HG03066 (cell line): ENCODE measurements around the gene OR5AU1.
"Not testable (repeated sequence)": the region's sequence is repeated elsewhere in the genome, so short reads cannot be mapped to it uniquely, and the experiment has no call there.

ENCODE experiments used
- ATAC-seq: cut with Tn5 transposase; IDR thresholded peaks from one replicate; pipeline ENCODE4 v1.9.1; 2021; ENCODE audit warnings: low read depth; ENCODE audit not compliant: unreplicated experiment

OR5AU1 gene

GRCh38 chr14:21182166-21182565 is 26.3 kb upstream of the OR5AU1 start:
- ATAC-seq = no peak

DNA sequence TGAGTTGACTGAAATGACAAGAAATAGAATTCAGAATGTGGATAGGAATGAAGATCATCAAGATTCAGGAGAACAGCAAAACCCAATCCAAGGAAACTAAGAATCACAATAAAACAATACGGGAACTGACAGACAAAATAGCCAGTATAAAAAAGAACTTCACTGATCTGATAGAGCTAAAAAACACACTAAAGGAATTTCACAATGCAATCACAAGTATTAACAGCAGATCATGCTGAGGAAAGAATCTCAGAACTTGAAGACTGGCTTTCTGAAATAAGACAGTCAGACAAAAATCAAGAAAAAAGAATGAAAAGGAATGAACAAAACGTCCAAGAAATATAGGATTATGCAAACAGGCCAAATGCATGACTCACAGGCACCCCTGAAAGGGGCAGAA is 15.3 kb upstream of the OR5AU1 start:
- no peak for ATAC-seq

GRCh38 chr14:21169573-21169972 is 13.7 kb upstream of the OR5AU1 start:
- no peak for ATAC-seq

DNA sequence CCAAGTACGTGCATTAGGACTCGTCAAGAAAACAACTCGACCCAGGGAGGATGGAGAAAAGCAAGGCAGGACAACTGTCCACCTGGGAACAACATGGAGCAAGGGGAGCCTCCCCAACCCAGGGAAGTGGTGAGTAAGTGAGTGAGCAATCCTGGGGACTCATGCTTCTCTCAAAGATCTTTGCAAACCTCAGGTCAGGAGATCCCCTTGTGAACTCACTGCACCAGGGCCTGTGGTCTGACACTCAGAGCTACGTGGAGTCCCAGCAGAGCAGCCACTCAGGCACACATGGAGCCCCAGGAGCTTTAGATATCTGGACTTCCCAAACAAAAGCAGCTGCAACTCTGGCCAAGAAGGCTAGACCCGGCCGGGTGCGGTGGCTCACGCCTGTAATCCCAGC is 12.2 kb upstream of the OR5AU1 start:
- ATAC-seq = no peak

GRCh38 chr14:21165670-21166069 is 9.8 kb upstream of the OR5AU1 start:
- ATAC-seq = not testable (repeated sequence)

DNA sequence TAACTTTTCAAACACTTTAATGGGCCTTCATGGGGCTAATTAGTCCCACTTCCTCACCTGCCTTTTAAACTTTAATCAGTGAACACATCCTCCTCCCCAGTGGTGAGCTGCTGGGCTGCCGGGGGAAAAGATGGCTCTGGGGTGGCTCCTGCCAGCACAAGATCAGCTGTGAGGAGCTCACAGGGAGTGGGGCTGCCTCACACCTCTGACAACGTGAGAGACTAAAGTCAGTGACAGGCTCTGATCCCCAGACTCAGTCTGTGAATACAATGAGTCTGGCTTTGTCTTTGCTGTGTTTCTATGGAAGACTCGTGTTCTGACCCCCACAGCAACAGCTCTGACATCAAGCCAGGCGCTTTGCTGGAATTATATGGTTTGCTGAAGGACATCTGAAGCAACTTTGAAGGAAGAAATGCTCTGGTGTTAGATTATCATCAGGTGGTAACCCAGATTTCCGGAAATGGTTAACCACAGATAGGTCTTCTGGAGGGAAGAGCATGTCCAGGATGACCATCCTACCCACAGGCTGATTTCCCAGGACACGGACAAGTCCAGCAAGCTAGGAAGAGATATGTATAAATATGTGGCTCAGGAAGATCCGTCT is 9.2 kb upstream of the OR5AU1 start:
- not testable (repeated sequence) for ATAC-seq

DNA sequence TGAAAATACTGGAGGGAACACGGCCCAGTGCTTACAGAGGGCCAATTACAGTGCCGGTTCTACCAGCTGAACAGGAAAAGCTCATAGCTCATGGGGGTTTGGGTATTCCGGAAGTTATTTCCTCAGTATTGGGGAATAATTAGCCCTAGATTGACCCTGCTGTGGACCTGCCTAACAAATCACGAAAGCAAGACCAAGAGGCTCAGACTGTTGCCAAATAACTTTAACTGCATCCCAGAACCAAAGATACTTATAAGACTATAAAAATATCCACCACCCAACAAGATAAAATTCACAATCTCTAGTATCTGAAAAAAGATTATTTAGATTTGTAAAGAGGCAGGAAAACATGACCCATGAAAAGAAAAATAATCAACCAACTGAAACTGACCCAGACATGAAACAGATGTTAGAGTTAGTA is 8.0 kb upstream of the OR5AU1 start:
- ATAC-seq = no peak

DNA sequence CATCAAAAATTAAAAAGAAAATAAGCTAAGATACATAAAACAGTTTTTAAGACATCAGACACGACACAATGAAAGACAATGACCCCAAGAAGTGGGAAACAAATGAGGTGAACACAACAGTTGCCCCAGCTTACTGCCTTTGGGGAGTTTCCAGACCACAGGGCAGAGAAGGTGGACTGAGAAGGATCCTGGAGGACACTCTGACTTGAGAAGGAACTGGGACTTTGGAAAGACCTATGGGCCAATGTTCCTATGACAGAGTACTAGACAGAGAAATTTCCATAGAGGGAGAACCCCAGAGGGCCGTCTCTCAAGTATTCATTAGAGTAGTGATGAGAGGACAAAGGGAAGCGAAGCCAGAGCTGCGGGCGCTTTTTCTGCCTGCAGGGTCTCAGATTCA is 6.2 kb upstream of the OR5AU1 start:
- ATAC-seq = no peak

DNA sequence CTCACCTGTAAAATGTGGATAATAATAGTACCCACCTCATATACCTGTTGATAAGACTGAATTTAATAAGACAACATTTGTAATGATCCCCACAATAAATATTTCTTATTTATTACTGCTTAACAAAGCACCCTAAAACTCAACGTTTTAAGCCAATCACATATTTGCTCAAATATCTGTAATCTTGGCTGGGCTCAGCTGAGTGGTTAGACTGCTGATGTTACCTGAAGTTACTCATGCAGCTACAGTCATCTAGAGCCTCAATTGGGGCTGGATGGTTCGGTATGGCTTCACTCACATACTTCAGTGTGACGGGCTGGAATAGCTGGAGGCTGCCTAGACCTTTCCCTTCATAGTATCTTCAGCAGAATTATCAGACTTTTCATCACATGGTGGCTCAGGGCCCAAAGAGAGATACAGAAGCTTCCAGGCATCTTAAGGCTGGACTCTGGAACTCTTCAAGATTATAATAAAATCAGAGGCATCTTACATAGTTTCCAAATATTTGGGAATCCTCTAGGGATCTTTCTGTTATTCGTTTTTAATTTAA is 4.3 kb upstream of the OR5AU1 start:
- ATAC-seq = no peak

DNA sequence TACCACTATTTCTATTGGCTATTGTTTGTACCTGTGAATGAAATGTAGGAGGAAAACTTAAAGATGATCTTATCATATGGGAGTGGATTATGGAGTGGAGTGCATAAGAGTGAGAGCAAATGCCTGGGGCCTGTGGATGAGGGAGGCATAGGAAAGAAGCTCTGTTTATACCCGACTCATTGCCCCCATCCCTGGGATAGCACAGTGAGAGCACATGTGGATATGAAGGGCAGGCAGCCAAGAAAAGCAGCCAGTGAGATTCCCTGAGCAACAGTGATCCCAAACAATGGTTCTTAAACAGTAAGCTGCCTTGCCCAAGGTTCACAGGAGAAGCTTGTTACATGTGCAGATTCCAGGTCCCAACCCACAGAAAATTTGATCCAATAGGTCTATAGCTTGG is 2.3 kb upstream of the OR5AU1 start:
- not testable (repeated sequence) for ATAC-seq

DNA sequence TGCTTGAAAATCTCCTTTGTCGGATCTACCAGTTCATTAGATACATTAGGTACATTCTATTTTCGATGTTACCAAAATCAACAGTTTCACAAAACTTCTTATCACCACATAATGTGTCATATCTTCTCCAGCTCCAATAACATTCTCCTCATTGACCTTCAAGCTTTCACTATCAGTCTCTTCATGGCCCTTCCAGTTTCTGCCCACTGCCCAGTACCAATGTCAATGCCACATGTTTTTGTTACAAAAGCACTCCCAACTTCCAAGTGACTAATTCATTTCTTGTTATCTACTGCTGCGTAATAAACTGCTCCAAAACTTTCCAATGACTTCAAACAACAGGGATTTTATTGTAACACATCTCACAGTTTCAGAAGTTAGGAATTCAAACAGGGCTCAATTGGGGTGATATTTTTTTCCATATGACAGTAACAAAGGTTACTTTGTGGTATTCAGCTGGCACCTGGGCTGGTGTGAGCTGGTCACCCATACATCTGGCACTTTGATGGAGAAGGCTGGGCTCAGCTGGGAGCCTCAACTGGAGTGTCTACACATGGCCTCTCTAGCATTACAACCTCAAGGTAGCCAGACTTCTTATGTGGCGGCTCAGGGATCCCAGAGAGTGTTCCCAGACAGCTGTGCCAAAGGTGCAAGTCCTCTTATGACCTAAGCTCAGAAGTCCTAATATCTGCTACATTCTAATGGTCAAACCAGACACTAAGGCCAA is 6.1 kb downstream of the OR5AU1 start:
- no peak for ATAC-seq

- no peak for ATAC-seq
Measured at GRCh38 chr14:21145437-21145836, 10.4 kb downstream of the OR5AU1 start.

GRCh38 chr14:21142357-21142756 is 13.5 kb downstream of the OR5AU1 start:
- no peak for ATAC-seq

DNA sequence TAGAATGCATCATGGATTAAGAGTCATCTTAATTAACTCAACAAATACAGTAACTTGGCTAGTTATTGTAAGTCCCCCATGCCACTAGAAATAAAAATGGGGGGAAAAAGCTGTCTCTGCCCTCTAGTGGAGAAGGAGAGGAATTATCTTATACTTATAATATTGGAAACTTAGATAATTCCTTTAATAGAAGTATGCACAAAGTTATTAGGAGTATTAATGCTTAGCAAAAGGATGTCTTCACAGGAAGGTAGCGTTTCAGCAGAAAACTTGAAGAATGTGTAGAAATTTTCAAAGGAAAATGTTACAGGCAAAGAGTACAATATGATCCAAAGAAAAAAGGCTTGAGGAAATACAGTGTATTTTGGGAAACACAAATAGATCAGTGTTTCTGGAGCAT is 19.8 kb downstream of the OR5AU1 start:
- ATAC-seq = no peak

GRCh38 chr14:21133901-21134300 is 22.0 kb downstream of the OR5AU1 start:
- ATAC-seq = no peak

GRCh38 chr14:21123429-21123828 is 32.4 kb downstream of the OR5AU1 start:
- no peak for ATAC-seq

- ATAC-seq = no peak
Measured at GRCh38 chr14:21121122-21121521, 34.7 kb downstream of the OR5AU1 start.

- no peak for ATAC-seq
Measured at GRCh38 chr14:21120686-21121085, 35.2 kb downstream of the OR5AU1 start.

DNA sequence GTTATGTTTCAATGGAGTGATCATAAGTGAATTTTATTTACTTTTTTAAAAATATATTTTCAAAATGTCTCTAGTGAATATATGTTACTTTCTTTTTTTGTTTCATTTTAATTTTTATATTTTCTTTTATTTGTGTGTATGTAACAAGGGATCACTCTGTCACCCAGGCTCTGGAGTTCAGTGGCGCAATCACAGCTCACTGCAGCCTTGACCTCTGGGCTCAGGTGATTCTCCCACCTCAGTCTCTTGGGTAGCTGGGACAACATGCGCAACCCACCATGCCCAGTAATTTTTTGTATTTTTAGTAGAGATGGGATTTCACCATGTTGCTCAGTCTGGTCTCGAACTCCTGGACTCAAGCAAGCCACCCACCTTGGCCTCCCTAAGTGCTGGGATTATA is 36.9 kb downstream of the OR5AU1 start:
- no peak for ATAC-seq

DNA sequence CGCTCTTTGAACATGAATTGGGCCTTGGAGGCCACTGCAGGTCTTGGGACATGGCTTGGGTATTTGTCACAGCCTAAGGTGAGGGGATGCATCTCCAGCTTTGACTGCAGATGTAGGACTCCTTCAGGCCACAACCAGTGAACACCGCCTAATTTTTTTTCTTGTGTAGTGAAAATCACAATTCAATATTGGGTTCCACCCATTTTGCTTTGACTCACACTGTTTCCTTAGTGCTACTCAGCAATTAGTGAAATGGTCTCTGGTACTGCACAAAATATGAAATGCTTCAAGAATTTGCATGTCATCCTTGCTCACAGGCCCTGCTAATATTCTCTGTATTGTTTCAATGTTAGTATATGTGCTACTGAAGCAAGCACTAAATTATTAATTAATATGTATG is 42.5 kb downstream of the OR5AU1 start:
- ATAC-seq = no peak

- no peak for ATAC-seq
Measured at GRCh38 chr14:21112255-21112654, 43.6 kb downstream of the OR5AU1 start.
